Keratinocyte (primary cell): ENCODE measurements around the gene DNLZ.

ENCODE experiments used
- CTCF ChIP-seq, 3 experiments: IDR thresholded peaks in 1 of 3; conservative IDR thresholded peaks in 1 of 3; optimal IDR thresholded peaks in 1 of 3; 2 replicates in 2 of 3; 3 replicates in 1 of 3; pipeline versions ENCODE3 to v1.5.1; 2011; ENCODE audit warnings: low read length in 3 of 3, mild to moderate bottlenecking in 3 of 3, moderate library complexity in 2 of 3, control low read depth in 1 of 3, inconsistent platforms in 1 of 3; ENCODE audit not compliant: insufficient read depth in 2 of 3; ENCODE audit errors: extremely low read depth in 1 of 3
- EZH2 ChIP-seq: IDR thresholded peaks from one replicate; pipeline ENCODE4 v1.6.1; 2012; ENCODE audit warnings: inconsistent platforms, mild to moderate bottlenecking, low read length, moderate library complexity

GRCh38 chr9:136372006-136372405 lies 8.5 kb upstream of the DNLZ start:
- TF ChIP-seq CTCF (optimal IDR thresholded peaks at IDR 0.05 in 1 of 3, IDR thresholded peaks at IDR 0.05 in 1 of 3, conservative IDR thresholded peaks at IDR 0.05 in 1 of 3; ENCODE audit: extremely low read depth in 1 of 3, insufficient read depth in 2 of 3, low read length in 3 of 3), result no peak
- TF ChIP-seq EZH2, result no peak
